Tibial nerve (tissue), 4 donors: Measurements from ENCODE around the gene ARMC6.

Experiments used
- EP300 ChIP-seq, 2 donors: sonication (generic); formaldehyde crosslinking; IDR thresholded peaks; one replicate each; pipeline ENCODE4 v1.6.1; 2017; ENCODE audit warnings: antibody characterized with exemption in 2 of 2, mild to moderate bottlenecking in 1 of 2
- TF ChIP-seq, protein P1 (sequence below), 5 experiments: fragments of 200-600 bp in 3 of 5; fragments of 450-650 bp in 2 of 5; sonication (generic) in 3 of 5; IDR thresholded peaks; one replicate each; pipeline ENCODE4 v1.5.1; 2016 to 2019; ENCODE audit warnings: antibody characterized with exemption in 5 of 5, mild to moderate bottlenecking in 3 of 5, moderate library complexity in 2 of 5

- TF ChIP-seq, protein P1, sequence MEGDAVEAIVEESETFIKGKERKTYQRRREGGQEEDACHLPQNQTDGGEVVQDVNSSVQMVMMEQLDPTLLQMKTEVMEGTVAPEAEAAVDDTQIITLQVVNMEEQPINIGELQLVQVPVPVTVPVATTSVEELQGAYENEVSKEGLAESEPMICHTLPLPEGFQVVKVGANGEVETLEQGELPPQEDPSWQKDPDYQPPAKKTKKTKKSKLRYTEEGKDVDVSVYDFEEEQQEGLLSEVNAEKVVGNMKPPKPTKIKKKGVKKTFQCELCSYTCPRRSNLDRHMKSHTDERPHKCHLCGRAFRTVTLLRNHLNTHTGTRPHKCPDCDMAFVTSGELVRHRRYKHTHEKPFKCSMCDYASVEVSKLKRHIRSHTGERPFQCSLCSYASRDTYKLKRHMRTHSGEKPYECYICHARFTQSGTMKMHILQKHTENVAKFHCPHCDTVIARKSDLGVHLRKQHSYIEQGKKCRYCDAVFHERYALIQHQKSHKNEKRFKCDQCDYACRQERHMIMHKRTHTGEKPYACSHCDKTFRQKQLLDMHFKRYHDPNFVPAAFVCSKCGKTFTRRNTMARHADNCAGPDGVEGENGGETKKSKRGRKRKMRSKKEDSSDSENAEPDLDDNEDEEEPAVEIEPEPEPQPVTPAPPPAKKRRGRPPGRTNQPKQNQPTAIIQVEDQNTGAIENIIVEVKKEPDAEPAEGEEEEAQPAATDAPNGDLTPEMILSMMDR (IDR thresholded peaks at IDR 0.05) = no peak
- TF ChIP-seq EP300 (IDR thresholded peaks at IDR 0.05) = no peak
Observed at GRCh38 chr19:19006213-19006612, 27.2 kb upstream of the ARMC6 start.
